SK-MEL-5 (cell line): ENCODE data around the gene GPX6. TPM values are rescaled to one million over a fixed set of nuclear protein-coding genes. Genes with fewer than 3 reads are reported as not detected.
"Not testable (repeated sequence)": the region's sequence is repeated elsewhere in the genome, so short reads cannot be mapped to it uniquely, and the experiment has no call there.

Experiments used
- DNase-seq: peaks from one replicate; pipeline ENCODE4 v3.0.0-alpha.2; 2016; ENCODE audit warnings: low read depth, low spot score
- in situ Hi-C: cut with HindIII; loops from 2 replicates; pipeline ENCODE4 v1.10.0; 2016; ENCODE audit warnings: low sequenced_read_pairs, high pct_unique_total_duplicates, low pct_unique_long_range_greater_than_20kb
- total RNA-seq: library from RNA; depleted of rRNA; stranded (reverse); fragments of >200 nt; shearing (Covaris generic); gene quantifications from 2 replicates; pipeline ENCODE4 v1.2.3, GENCODE V29; 2014

Gene GPX6
- total RNA-seq, 1 experiment from 2014 or later, result not detected

DNA sequence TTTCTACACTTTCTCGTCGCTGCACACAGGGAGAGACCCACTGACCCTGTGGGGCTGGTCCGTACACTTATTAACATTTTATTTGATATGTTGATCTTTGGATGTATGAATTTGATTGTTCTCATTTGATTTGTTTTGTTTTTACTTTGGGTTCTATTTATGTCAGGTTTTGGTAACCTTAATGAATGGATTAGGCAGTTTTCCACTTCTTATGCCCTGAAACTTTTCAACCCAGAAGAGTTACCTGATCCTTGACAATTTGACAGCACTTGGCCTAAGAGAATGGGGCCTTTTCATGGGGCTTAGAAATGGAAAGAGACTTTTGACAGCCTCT lies 23.6 kb downstream of the GPX6 start:
- in situ Hi-C loops, result no loop called here
- no peak for DNase-seq

- no peak for DNase-seq
- in situ Hi-C loops, result no loop called here
These were observed 25.2 kb downstream of the GPX6 start for GRCh38 chr6:28490205-28490890.

GRCh38 chr6:28489366-28490204 lies 26.0 kb downstream of the GPX6 start:
- in situ Hi-C loops, result no loop called here
- DNase-seq, result peak; percentile 76

GRCh38 chr6:28488916-28489365 lies 26.7 kb downstream of the GPX6 start:
- in situ Hi-C loops, result no loop called here
- DNase-seq, result peak; percentile 84

DNA sequence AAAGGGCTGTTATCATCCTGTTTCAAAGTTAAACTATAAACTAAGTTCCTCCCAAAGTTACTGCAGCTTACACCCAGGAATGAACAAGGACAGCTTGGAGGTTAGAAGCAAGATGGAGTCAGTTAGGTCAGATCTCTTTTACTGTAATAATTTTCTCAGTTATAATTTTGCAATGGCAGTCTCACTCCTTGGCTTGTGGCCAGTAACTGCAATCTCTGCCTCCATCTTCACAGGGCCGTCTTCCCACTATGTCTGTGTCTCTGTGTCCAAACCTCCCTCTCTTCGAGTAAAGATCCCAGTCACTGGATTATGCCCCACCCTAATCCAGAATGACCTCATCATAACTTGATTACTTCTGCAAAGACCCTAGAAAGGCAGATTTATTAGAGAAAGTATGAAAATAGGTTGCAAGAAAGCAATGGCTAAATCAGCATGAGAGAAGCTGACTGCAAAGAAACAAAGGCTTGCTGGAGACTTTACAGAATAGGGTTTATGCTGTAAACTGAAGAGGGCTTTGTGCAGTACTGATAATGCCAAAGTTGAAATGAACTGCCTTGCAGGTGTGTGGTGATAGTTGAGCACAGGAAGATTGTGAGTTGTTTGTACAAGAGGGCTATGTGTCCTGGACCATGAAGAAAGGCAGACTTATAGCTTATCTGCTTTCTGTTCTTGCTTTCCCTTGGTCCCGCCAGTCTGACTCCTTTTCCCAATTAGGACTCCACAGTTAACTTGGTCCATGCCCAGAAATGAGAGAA lies 28.4 kb downstream of the GPX6 start:
- no peak for DNase-seq
- in situ Hi-C loops, result no loop called here

DNA sequence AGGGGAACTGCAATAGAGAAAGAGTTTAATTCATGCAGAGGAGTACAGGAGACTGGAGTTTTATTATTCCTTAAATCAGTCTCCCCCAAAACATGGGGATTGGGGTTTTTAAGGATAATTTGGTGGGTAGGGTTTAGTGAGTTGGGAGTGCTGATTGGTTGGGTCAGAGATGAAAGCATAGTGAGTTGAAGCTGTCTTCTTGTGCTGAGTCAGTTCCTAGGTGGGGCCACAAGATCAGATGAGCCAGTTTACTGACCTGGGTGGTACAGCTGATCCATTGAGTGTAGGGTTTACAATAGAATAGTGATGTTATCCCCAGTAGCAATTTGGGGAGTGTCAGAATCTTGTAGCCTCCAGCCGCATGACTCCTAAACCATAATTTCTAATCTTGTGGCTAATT lies 29.1 kb downstream of the GPX6 start:
- in situ Hi-C loops, result no loop called here
- DNase-seq, result peak; percentile 38

DNA sequence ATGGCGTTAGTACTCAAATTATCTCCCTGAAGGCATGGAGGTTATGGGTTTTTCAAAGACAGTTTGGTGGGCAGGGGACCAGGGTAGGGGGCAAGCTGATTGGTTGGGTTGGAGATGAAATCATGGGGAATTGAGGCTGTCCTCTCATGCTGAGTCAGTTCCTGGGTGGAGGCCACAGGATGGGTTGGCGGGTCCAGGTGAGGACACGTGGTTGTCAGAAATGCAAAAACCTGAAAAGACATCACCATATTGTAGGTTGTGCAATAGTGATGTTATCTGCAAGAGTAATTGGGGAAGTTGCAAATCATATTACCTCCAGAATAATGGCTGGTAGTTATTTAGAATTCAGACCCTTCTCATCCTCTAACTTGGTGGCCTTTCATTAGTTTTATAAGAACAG lies 30.1 kb downstream of the GPX6 start:
- no peak for DNase-seq
- in situ Hi-C loops, result no loop called here

GRCh38 chr6:28480253-28480932 lies 35.2 kb downstream of the GPX6 start:
- DNase-seq, result no peak
- in situ Hi-C loops, result no loop called here

GRCh38 chr6:28478518-28478917 lies 37.1 kb downstream of the GPX6 start:
- in situ Hi-C loops, result no loop called here
- no peak for DNase-seq

GRCh38 chr6:28474441-28475219 lies 41.0 kb downstream of the GPX6 start:
- DNase-seq, result peak; percentile 93
- in situ Hi-C loops, result no loop called here

- in situ Hi-C loops, DNase-seq: not testable (repeated sequence)
These were observed 46.3 kb downstream of the GPX6 start for GRCh38 chr6:28469153-28469745.

- no peak for DNase-seq
- in situ Hi-C loops, result no loop called here
These were observed 47.5 kb downstream of the GPX6 start for GRCh38 chr6:28468056-28468455.

- no peak for DNase-seq
- in situ Hi-C loops, result no loop called here
These were observed 53.2 kb downstream of the GPX6 start for GRCh38 chr6:28462401-28462800.

DNA sequence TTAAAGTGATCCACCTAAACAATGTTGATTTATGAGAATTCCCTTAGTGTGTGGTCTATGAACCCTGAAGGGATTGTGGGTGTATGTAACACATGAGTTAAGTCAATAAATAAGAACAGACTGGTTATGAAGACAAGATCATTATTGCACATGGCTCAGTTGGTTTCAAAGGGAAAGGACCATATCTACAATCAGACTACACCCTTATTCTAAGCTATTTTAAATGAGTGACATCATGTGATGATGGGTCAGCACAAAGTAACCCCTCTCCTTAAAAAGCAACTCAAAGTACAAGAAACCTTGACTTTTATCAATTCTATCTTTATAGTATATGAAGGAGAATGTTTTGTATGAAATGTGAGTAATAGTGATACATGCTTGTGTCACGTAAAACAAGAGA lies 57.0 kb downstream of the GPX6 start:
- DNase-seq, result no peak
- in situ Hi-C loops, result no loop called here
